Measurements from ENCODE around the gene ESRRB. TPM values are rescaled to one million over a fixed set of nuclear protein-coding genes. Genes with fewer than 3 reads are reported as not detected.

The ESRRB gene
- polyA plus RNA-seq, 1 of the 3 experiments (the other 2 are of a cell fraction) = 0.05 TPM

DNA sequence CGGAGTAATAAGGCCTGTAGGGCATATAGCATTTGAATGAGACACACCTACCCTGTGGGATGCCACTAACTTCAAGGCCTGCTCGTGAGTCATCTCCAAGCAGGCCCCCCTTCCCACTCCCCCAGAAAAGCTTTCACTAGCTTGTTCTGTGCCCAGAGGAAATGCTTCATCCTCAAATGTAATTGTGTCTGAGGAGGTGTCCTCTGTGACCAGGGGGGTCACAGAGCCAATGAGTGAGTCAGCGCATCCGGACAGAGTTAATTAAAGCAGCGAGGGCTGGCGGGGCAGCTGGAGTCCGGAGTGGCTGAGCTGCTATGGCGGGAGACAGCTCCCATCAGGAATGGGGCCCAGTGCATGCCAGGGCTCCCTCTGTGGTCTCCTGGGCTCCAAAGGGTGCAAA, 27.0 kb upstream of the ESRRB start:
- Histone ChIP-seq H3K36me3 (replicated peaks in 1 of 2; ENCODE audit: control insufficient read depth in 1 of 2, insufficient read depth in 2 of 2, low read length in 1 of 2) (no peaks in the 10 kb centered on the region), H3K4me2 (peak overlapping the region; percentile 74), H4K20me1 (ENCODE audit: insufficient read depth) (0 out of 2 replicates have a peak, but pooled peaks cover 4% of the 10 kb centered on the region), H3K4me1 (ENCODE audit: control insufficient read depth in 1 of 2, insufficient read depth in 2 of 2, low read depth in 1 of 2, low read length in 1 of 2) (peaks cover 7 to 12% of the 10 kb centered on the region in 2 experiments; a peak in 3 of 4 replicates), H3K9me3 (no peaks in the 10 kb centered on the region), H3K27ac (ENCODE audit: low read depth in 2 of 2, low read length in 1 of 2) (peak overlapping the region in 1 of 2 experiments; percentile 36; a peak in 1 of 4 replicates), H3F3A (replicated peaks; ENCODE audit: insufficient read depth) (peaks cover 8% of the 10 kb centered on the region), H3K27me3 (ENCODE audit: insufficient read depth) (no peaks in the 10 kb centered on the region), H3K9ac (no peak overlapping the region), H2AFZ (ENCODE audit: low read depth) (no peak overlapping the region), H3K9me2 (no peaks in the 10 kb centered on the region), H3K4me3 (ENCODE audit: low read depth in 2 of 2, low read length in 1 of 2) (no peak overlapping the region), H3K79me2 (ENCODE audit: insufficient read depth) (no peaks in the 10 kb centered on the region)
- TF ChIP-seq TCF12 (IDR thresholded peaks at IDR 0.05) (peak; percentile 70), POLR2AphosphoS5 (IDR thresholded peaks at IDR 0.05; ENCODE audit: low read depth, low read length) (peak; percentile 21; the same call in 1 of the 2 replicates), RXRA (IDR thresholded peaks at IDR 0.05; ENCODE audit: borderline replicate concordance, low read depth) (peak; percentile 81), SMC3 (IDR thresholded peaks at IDR 0.05; ENCODE audit: low read depth, low read length) (no peak), GABPA (IDR thresholded peaks at IDR 0.05; ENCODE audit: low read depth) (no peak), FOSL2 (IDR thresholded peaks at IDR 0.05; ENCODE audit: borderline replicate concordance, low read depth) (peak; percentile 77), NFIC (IDR thresholded peaks at IDR 0.05; ENCODE audit: borderline replicate concordance) (peak; percentile 58; the same call in 1 of the 2 replicates), EP300 (IDR thresholded peaks at IDR 0.05; ENCODE audit: borderline replicate concordance in 1 of 2, low read depth in 1 of 2, low read length in 1 of 2) (peak in 1 of 2 experiments; percentile 42; a peak in 1 of 4 replicates), MEF2A (IDR thresholded peaks at IDR 0.05; ENCODE audit: borderline replicate concordance, low read depth) (no peak), JUND (IDR thresholded peaks at IDR 0.05) (peak; percentile 65), YY1 (IDR thresholded peaks at IDR 0.05; ENCODE audit: low read depth) (0 out of 2 replicates have a peak, but pooled peaks have one; percentile 27)
- TF ChIP-seq, protein P1, sequence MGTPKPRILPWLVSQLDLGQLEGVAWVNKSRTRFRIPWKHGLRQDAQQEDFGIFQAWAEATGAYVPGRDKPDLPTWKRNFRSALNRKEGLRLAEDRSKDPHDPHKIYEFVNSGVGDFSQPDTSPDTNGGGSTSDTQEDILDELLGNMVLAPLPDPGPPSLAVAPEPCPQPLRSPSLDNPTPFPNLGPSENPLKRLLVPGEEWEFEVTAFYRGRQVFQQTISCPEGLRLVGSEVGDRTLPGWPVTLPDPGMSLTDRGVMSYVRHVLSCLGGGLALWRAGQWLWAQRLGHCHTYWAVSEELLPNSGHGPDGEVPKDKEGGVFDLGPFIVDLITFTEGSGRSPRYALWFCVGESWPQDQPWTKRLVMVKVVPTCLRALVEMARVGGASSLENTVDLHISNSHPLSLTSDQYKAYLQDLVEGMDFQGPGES (IDR thresholded peaks at IDR 0.05; ENCODE audit: low read depth, low read length) = no peak
- TF ChIP-seq, protein P2, sequence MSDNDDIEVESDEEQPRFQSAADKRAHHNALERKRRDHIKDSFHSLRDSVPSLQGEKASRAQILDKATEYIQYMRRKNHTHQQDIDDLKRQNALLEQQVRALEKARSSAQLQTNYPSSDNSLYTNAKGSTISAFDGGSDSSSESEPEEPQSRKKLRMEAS (IDR thresholded peaks at IDR 0.05; ENCODE audit: low read depth) = 0 out of 2 replicates have a peak, but pooled peaks have one; percentile 38
- TF ChIP-seq, protein P3, sequence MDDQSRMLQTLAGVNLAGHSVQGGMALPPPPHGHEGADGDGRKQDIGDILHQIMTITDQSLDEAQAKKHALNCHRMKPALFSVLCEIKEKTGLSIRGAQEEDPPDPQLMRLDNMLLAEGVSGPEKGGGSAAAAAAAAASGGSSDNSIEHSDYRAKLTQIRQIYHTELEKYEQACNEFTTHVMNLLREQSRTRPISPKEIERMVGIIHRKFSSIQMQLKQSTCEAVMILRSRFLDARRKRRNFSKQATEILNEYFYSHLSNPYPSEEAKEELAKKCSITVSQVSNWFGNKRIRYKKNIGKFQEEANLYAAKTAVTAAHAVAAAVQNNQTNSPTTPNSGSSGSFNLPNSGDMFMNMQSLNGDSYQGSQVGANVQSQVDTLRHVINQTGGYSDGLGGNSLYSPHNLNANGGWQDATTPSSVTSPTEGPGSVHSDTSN (IDR thresholded peaks at IDR 0.05) = 0 out of 2 replicates have a peak, but pooled peaks have one; percentile 20
- TF ChIP-seq, protein P4, sequence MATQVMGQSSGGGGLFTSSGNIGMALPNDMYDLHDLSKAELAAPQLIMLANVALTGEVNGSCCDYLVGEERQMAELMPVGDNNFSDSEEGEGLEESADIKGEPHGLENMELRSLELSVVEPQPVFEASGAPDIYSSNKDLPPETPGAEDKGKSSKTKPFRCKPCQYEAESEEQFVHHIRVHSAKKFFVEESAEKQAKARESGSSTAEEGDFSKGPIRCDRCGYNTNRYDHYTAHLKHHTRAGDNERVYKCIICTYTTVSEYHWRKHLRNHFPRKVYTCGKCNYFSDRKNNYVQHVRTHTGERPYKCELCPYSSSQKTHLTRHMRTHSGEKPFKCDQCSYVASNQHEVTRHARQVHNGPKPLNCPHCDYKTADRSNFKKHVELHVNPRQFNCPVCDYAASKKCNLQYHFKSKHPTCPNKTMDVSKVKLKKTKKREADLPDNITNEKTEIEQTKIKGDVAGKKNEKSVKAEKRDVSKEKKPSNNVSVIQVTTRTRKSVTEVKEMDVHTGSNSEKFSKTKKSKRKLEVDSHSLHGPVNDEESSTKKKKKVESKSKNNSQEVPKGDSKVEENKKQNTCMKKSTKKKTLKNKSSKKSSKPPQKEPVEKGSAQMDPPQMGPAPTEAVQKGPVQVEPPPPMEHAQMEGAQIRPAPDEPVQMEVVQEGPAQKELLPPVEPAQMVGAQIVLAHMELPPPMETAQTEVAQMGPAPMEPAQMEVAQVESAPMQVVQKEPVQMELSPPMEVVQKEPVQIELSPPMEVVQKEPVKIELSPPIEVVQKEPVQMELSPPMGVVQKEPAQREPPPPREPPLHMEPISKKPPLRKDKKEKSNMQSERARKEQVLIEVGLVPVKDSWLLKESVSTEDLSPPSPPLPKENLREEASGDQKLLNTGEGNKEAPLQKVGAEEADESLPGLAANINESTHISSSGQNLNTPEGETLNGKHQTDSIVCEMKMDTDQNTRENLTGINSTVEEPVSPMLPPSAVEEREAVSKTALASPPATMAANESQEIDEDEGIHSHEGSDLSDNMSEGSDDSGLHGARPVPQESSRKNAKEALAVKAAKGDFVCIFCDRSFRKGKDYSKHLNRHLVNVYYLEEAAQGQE (IDR thresholded peaks at IDR 0.05; ENCODE audit: low read depth, low read length) = peak; percentile 34; the same call in 1 of the 2 replicates
- ChIA-PET CTCF (interaction anchor here (0.8 to 11.9 kb wide), 6 partner anchors 11 to 300 kb away, joined by 3 to 221 read pairs (median 4); no protein-coding TSS in a partner anchor), POLR2A (no interaction called here)
- 0% methylated on average over 8 of the region's 8 CpGs for WGBS (ENCODE audit: low lambda C conversion rate)
- peak; percentile 55 for DNase-seq
